Measurements from ENCODE around the gene MESP2. TPM values are rescaled to one million over a fixed set of nuclear protein-coding genes. Genes with fewer than 3 reads are reported as not detected.

The MESP2 gene
- total and polyA plus RNA-seq, 2 of the 13 experiments (the other 11 are each of a cell fraction or from before 2014, with no cell fraction given): not detected

DNA sequence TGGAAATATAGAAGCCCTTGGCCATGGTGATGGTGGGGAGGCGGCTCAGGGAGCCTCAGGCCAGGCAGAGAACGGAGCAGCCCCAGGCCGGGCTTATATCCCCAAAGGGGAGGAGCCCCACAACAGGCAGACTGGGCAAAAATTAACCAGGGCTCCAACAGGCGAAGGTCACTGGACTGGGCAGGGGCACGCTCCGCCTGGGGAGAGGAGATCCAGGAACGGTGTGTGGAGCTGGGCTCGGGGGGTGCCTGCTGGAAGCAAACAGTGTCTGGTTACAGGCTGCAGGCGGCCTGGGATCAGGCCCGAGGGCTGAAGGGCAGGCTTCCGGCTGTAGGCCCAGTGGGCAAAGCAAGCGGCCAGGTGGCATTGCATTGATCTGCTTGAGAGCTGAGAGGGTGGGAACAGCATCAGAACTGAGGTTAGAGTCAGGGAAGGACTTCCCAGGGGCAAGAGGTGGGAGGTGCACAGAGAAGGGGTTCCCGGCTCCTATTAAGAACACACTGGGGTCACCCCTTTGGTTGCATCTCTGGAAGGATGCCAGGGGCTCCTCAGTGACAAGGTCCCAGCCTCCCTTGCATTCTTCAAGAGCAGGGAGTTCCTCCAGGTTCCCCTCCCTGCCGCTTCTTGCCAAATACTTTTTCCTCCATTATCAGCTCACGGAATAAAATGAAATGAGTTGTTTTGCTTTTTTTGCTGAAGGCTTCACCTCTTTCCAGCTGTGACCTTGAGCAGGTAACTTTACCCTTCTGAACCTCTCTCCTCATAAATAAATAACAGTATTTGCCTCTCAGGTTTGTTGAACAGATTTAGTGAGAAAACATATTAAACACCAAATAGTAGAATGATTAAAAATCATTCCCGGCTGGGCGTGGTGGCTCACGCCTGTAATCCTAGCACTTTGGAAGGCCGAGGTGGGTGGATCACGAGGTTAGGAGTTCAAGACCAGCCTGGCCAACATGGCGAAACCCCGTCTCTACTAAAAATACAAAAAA lies 30.7 kb downstream of the MESP2 start (continued):
- TF ChIP-seq ZNF543 (CRISPR knock-in tag; IDR thresholded peaks at IDR 0.05) (no peak), MTA1 (CRISPR knock-in tag; IDR thresholded peaks at IDR 0.05; ENCODE audit: borderline replicate concordance) (peak; percentile 93), TAF1 (CRISPR knock-in tag; IDR thresholded peaks at IDR 0.05) (peak; percentile 31; the same call in 1 of the 2 replicates), CCDC6 (CRISPR knock-in tag; IDR thresholded peaks at IDR 0.05) (peak; percentile 45; the same call in 1 of the 2 replicates), MAFK (conservative IDR thresholded peaks at IDR 0.05 in 1 of 2, IDR thresholded peaks at IDR 0.05 in 1 of 2; ENCODE audit: low read length in 2 of 2) (peak; percentile 23 to 25; a peak in 1 of 4 replicates), CBX5 (CRISPR knock-in tag; IDR thresholded peaks at IDR 0.05; ENCODE audit: borderline replicate concordance) (peak; percentile 84; the same call in 1 of the 2 replicates), SAFB2 (CRISPR knock-in tag; IDR thresholded peaks at IDR 0.05; ENCODE audit: borderline replicate concordance, low read depth) (no peak; the same call in 1 of the 2 replicates), ZFY (CRISPR knock-in tag; IDR thresholded peaks at IDR 0.05) (peak; percentile 92), KDM6A (CRISPR knock-in tag; IDR thresholded peaks at IDR 0.05; ENCODE audit: low read depth) (peak; percentile 83), RORA (CRISPR knock-in tag; IDR thresholded peaks at IDR 0.05) (no peak), RXRA (CRISPR knock-in tag; IDR thresholded peaks at IDR 0.05) (peak; percentile 82), HMGA1 (CRISPR knock-in tag; conservative IDR thresholded peaks at IDR 0.05) (no peak), KDM5B (CRISPR knock-in tag; IDR thresholded peaks at IDR 0.05; ENCODE audit: borderline replicate concordance) (no peak), ZFP90 (CRISPR knock-in tag; IDR thresholded peaks at IDR 0.05; ENCODE audit: borderline replicate concordance) (no peak; the same call in none of the 2 replicates), ELF3 (CRISPR knock-in tag; IDR thresholded peaks at IDR 0.05) (peak; percentile 87), NCOA2 (CRISPR knock-in tag; IDR thresholded peaks at IDR 0.05) (peak; percentile 54), ZNF350 (CRISPR knock-in tag; IDR thresholded peaks at IDR 0.05; ENCODE audit: borderline replicate concordance, low read depth) (peak; percentile 17; the same call in 1 of the 2 replicates), ZSCAN21 (CRISPR knock-in tag; IDR thresholded peaks at IDR 0.05; ENCODE audit: borderline replicate concordance) (no peak), FLYWCH1 (CRISPR knock-in tag; IDR thresholded peaks at IDR 0.05) (no peak)
- TF ChIP-seq, protein P1, sequence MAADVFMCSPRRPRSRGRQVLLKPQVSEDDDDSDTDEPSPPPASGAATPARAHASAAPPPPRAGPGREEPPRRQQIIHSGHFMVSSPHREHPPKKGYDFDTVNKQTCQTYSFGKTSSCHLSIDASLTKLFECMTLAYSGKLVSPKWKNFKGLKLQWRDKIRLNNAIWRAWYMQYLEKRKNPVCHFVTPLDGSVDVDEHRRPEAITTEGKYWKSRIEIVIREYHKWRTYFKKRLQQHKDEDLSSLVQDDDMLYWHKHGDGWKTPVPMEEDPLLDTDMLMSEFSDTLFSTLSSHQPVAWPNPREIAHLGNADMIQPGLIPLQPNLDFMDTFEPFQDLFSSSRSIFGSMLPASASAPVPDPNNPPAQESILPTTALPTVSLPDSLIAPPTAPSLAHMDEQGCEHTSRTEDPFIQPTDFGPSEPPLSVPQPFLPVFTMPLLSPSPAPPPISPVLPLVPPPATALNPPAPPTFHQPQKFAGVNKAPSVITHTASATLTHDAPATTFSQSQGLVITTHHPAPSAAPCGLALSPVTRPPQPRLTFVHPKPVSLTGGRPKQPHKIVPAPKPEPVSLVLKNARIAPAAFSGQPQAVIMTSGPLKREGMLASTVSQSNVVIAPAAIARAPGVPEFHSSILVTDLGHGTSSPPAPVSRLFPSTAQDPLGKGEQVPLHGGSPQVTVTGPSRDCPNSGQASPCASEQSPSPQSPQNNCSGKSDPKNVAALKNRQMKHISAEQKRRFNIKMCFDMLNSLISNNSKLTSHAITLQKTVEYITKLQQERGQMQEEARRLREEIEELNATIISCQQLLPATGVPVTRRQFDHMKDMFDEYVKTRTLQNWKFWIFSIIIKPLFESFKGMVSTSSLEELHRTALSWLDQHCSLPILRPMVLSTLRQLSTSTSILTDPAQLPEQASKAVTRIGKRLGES (CRISPR knock-in tag; IDR thresholded peaks at IDR 0.05; ENCODE audit: borderline replicate concordance): no peak
- TF ChIP-seq, protein P2, sequence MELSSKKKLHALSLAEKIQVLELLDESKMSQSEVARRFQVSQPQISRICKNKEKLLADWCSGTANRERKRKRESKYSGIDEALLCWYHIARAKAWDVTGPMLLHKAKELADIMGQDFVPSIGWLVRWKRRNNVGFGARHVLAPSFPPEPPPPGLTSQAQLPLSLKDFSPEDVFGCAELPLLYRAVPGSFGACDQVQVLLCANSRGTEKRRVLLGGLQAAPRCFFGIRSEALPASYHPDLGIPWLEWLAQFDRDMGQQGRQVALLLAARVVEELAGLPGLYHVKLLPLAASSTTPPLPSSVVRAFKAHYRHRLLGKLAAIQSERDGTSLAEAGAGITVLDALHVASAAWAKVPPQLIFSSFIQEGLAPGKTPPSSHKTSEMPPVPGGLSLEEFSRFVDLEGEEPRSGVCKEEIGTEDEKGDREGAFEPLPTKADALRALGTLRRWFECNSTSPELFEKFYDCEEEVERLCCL (CRISPR knock-in tag; IDR thresholded peaks at IDR 0.05; ENCODE audit: borderline replicate concordance): 0 out of 2 replicates have a peak, but pooled peaks have one; percentile 1
